AG04449 (cell line): ENCODE data around the gene COL13A1.

Source experiments
- CTCF ChIA-PET: fragments of 350-600 bp; formaldehyde crosslinking; extraction: SDS; loops from one replicate; lab custom pipeline; 2021; ENCODE audit warnings: antibody characterized with exemption; lab: Yijun Ruan, JAX
- POLR2A ChIA-PET: fragments of 400-600, 350-600 bp; formaldehyde crosslinking; extraction: SDS; loops from one replicate; lab custom pipeline; 2020; ENCODE audit warnings: antibody characterized with exemption, inconsistent platforms; lab: Yijun Ruan, JAX
- DNase-seq: peaks from one replicate; pipeline ENCODE4 v3.0.0-alpha.2; 2010; ENCODE audit warnings: low read depth, low spot score
- H3K4me3 ChIP-seq: 2 replicates; pipeline ENCODE4 v1.5.1; 2011; ENCODE audit warnings: low read depth, mild to moderate bottlenecking, control low read depth, low read length
- TF ChIP-seq, protein P1 (sequence below): IDR thresholded peaks from one replicate; pipeline ENCODE4 v1.5.1; 2011; ENCODE audit warnings: mild to moderate bottlenecking, moderate library complexity, low read length, control low read depth, inconsistent platforms; ENCODE audit not compliant: insufficient read depth; ENCODE audit errors: missing control alignments

Gene COL13A1

DNA sequence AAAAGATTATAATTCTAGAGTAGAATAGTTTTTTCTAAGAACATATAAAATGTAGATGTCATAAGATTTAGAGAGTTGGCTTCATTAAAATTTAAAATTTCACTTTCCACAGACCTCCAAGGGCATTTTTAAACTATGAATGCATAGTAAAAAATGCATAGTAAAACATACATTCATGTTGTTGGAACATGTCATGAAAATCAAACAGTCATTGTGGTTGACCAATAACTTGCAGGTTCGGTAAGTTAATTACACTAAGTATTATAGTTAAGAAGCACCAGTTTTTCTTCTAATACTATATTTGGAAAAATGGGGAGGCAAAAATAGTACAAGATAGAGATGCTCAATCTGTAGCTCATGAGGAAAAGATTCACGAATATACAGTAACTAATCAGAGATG, 189.4 kb downstream of the COL13A1 start:
- POLR2A ChIA-PET: no interaction called here
- no peak for DNase-seq
- H3K4me3 ChIP-seq: no peak overlapping the region
- CTCF ChIA-PET: interaction anchor here (1.3 kb wide), 1 partner anchor 33 kb away, joined by 3 read pairs; no protein-coding TSS in a partner anchor
- TF ChIP-seq, protein P1, sequence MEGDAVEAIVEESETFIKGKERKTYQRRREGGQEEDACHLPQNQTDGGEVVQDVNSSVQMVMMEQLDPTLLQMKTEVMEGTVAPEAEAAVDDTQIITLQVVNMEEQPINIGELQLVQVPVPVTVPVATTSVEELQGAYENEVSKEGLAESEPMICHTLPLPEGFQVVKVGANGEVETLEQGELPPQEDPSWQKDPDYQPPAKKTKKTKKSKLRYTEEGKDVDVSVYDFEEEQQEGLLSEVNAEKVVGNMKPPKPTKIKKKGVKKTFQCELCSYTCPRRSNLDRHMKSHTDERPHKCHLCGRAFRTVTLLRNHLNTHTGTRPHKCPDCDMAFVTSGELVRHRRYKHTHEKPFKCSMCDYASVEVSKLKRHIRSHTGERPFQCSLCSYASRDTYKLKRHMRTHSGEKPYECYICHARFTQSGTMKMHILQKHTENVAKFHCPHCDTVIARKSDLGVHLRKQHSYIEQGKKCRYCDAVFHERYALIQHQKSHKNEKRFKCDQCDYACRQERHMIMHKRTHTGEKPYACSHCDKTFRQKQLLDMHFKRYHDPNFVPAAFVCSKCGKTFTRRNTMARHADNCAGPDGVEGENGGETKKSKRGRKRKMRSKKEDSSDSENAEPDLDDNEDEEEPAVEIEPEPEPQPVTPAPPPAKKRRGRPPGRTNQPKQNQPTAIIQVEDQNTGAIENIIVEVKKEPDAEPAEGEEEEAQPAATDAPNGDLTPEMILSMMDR: no peak

DNA sequence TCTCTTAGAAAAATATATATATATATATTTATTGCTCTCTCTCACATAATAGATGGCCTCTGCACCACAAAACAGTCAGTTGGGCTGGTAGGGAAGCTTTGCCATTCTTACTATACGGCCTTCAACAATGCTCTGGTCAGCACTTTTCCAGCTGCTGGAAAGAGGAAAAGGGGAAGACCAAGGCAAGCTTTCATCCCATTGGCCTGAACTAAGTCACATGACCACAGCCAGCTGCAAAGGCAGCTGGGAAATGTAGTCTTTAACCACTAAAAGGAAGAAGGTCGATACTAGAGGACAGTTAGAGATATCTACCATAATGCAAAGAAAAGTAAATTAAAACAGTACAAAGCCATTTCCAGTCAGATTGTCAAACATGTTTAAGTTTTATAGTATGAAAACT, 192.6 kb downstream of the COL13A1 start:
- CTCF ChIA-PET: interaction anchor here (1.5 kb wide), 1 partner anchor 36 kb away, joined by 5 read pairs; no protein-coding TSS in a partner anchor
- DNase-seq: no peak
- TF ChIP-seq, protein P1: no peak
- no peak overlapping the region for H3K4me3 ChIP-seq
- POLR2A ChIA-PET: no interaction called here

DNA sequence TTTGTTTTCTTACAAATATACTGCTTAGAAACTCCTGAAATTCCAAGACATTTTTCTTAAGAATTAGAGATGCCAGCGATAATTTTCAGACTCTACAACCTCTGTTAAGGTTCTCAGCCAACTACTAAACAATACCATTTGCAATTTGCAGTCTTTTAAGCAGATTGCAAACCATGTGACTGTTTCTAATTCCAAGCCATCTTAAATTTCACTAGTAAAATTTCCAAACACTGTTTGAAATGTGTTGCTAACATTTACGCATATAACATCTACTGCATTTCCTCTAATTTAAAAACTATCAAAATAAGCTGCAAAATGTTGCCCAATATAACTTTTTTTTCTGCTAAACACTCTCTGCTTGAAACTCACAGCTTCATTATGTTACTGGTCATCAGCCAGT, 194.9 kb downstream of the COL13A1 start:
- no peak overlapping the region for H3K4me3 ChIP-seq
- POLR2A ChIA-PET: no interaction called here
- DNase-seq: no peak
- CTCF ChIA-PET: interaction anchor here (1.2 kb wide), 1 partner anchor 119 kb away, joined by 4 read pairs; no protein-coding TSS in a partner anchor
- TF ChIP-seq, protein P1: no peak

DNA sequence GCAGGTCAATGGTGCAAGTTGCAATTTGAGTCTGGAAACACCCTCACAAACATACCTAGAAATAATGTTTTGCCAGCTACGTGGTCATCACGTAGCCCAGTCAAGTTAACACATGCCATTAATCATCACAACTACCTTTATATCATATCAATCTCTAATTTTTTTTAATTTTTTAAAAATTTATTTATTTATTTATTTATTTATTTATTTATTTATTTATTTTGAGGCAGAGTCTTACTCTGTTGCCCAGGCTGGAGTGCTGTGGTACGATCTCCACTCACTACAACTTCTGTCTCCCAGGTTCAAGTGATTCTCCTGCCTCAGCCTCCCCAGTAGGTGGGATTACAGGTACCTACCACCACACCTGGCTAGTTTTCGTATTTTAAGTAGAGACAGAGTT, 198.6 kb downstream of the COL13A1 start:
- no peak overlapping the region for H3K4me3 ChIP-seq
- TF ChIP-seq, protein P1: no peak
- ChIA-PET CTCF (no interaction called here), POLR2A (no interaction called here)
- DNase-seq: no peak

DNA sequence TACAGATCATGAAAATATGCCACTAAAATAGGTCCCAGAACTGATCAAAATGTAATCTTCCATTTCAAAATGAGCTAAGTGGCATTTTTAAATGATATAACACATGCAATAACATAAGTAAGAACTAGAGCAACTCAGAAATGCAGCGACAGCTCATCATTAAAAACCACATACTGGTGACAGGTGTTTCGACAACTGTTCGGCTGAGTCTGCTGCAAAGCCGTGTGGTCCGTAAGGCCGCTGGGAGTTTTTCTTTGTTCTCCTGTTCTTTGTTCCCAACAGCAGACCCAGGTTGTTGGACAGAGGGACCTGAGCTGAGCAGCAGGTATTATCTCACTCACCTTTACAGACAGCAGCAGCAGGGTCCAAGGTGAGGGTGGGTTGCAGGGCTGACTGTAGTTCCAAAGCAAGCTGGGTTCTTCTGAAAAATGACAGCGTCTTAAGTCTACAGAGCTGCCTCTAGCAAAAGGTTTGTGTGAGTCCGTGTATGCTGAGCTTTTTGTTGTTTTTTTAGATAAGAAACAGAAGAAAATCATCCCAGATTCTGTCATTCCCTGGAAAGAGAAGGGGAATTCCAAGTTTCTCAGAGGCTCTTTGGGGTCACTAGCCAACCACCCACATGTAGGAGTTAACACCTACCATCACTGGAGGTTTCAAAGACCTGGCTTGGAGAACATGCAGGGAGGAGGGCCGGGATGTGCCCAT, 205.6 kb downstream of the COL13A1 start:
- DNase-seq: no peak
- TF ChIP-seq, protein P1: no peak
- CTCF ChIA-PET: no interaction called here
- no peak overlapping the region for H3K4me3 ChIP-seq
- POLR2A ChIA-PET: no interaction called here
